HepG2 (cell line): ENCODE results near the gene C11orf58. TPM values are rescaled to one million over a fixed set of nuclear protein-coding genes. Genes with fewer than 3 reads are reported as not detected.

Experiments used
- SIX4 ChIP-seq: sonication (generic); formaldehyde crosslinking; IDR thresholded peaks from 2 replicates; pipeline ENCODE4 v1.4.0; 2020; ENCODE audit warnings: missing genetic modification reagents
- SRSF1 ChIP-seq: fragments of 200-400 bp; formaldehyde crosslinking; optimal IDR thresholded peaks from 2 replicates; pipeline ENCODE3; 2017; ENCODE audit warnings: mild to moderate bottlenecking, low read depth, low read length, moderate library complexity
- ZNF232 ChIP-seq: sonication (generic); formaldehyde crosslinking; IDR thresholded peaks from 2 replicates; pipeline ENCODE4 v1.4.0; 2020; ENCODE audit warnings: missing genetic modification reagents, borderline replicate concordance
- ZNF333 ChIP-seq: sonication (generic); formaldehyde crosslinking; IDR thresholded peaks from 2 replicates; pipeline ENCODE4 v1.4.0; 2020; ENCODE audit warnings: mild to moderate bottlenecking, missing genetic modification reagents, borderline replicate concordance
- ZNF749 ChIP-seq: sonication (generic); formaldehyde crosslinking; IDR thresholded peaks from 2 replicates; pipeline ENCODE4 v1.8.0; 2022; ENCODE audit warnings: mild to moderate bottlenecking, missing genetic modification reagents, moderate library complexity, borderline replicate concordance
- ZNF883 ChIP-seq: sonication (generic); formaldehyde crosslinking; IDR thresholded peaks from 2 replicates; pipeline ENCODE4 v1.5.1; 2020; ENCODE audit warnings: mild to moderate bottlenecking, missing genetic modification reagents; ENCODE audit errors: not compliant biosample characterization
- polyA plus RNA-seq, 8 experiments: library from polyadenylated mRNA; depleted of rRNA in 3 of 8; stranded (reverse) in 7 of 8; unstranded in 1 of 8; fragments of >200 nt; fragmentation: Illumina TruSeq in 4 of 8; extraction: Trizol in 4 of 8; gene quantifications; 2 replicates each; pipeline versions ENCODE4 v1.2.1 to v1.2.3, GENCODE V29; 2011 to 2016; ENCODE audit warnings: low read depth in 4 of 8, missing spikeins in 1 of 8, mixed read lengths in 1 of 8; ENCODE audit not compliant: insufficient read depth in 1 of 8
- total RNA-seq, 5 experiments: library from RNA; depleted of rRNA; stranded (reverse); fragments of >200 nt; fragmentation: Illumina TruSeq; extraction: Trizol; gene quantifications; 2 replicates each; pipeline ENCODE4 v1.2.3, GENCODE V29; 2016; ENCODE audit warnings: low read depth in 1 of 5
- TF ChIP-seq, protein P1 (sequence below): sonication (generic); formaldehyde crosslinking; IDR thresholded peaks from 2 replicates; pipeline ENCODE4 v1.4.0; 2020; ENCODE audit warnings: missing genetic modification reagents, borderline replicate concordance
- TF ChIP-seq, protein P2 (sequence below): IDR thresholded peaks from 2 replicates; pipeline ENCODE4 v1.6.1; 2016; ENCODE audit warnings: low read depth, missing genetic modification reagents, missing compliant biosample characterization
- TF ChIP-seq, protein P3 (sequence below): sonication (generic); formaldehyde crosslinking; IDR thresholded peaks from 2 replicates; pipeline ENCODE4 v1.4.0; 2020; ENCODE audit warnings: missing genetic modification reagents
- TF ChIP-seq, protein P4 (sequence below): sonication (generic); formaldehyde crosslinking; IDR thresholded peaks from 2 replicates; pipeline ENCODE4 v1.5.0; 2020; ENCODE audit warnings: mild to moderate bottlenecking, low read depth, missing genetic modification reagents, borderline replicate concordance

Gene C11orf58
- total and polyA plus RNA-seq, 2 of the 13 experiments (the other 11 are each of a cell fraction or from before 2014, with no cell fraction given), result 83.8 to 167 TPM

DNA sequence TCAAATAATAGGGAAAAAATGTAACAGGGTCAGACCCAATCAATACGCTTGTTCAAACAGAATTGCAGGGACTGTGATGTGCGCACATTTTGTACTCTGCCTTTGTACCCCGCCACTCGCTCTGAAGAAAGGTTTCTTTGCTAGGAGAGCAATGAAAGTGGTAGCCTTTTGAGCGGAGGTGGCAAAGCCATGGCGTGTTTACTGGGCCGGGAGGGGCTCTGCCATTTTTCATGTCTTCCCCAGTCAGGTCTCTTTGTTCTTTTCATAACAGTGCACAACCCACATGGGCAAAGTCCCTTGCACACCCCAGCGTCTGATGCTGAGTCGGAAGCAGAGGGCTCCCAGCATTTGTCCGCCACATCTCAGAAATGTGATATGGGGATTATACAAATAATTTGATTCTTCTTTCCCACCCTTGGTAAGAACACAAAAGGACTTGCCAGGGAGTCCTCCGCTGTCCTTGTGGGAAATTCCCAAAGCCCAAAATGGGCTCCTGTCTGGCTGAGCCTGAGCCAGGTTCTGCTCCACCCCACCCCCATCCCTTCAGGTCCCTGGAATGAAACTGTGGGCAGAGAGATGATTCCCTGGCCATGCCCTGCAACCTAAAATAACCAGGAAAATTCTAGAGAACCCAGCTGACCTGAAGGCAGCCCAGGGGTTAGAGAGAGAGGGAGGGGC is 36.6 kb downstream of the C11orf58 start (continued):
- TF ChIP-seq, protein P1, sequence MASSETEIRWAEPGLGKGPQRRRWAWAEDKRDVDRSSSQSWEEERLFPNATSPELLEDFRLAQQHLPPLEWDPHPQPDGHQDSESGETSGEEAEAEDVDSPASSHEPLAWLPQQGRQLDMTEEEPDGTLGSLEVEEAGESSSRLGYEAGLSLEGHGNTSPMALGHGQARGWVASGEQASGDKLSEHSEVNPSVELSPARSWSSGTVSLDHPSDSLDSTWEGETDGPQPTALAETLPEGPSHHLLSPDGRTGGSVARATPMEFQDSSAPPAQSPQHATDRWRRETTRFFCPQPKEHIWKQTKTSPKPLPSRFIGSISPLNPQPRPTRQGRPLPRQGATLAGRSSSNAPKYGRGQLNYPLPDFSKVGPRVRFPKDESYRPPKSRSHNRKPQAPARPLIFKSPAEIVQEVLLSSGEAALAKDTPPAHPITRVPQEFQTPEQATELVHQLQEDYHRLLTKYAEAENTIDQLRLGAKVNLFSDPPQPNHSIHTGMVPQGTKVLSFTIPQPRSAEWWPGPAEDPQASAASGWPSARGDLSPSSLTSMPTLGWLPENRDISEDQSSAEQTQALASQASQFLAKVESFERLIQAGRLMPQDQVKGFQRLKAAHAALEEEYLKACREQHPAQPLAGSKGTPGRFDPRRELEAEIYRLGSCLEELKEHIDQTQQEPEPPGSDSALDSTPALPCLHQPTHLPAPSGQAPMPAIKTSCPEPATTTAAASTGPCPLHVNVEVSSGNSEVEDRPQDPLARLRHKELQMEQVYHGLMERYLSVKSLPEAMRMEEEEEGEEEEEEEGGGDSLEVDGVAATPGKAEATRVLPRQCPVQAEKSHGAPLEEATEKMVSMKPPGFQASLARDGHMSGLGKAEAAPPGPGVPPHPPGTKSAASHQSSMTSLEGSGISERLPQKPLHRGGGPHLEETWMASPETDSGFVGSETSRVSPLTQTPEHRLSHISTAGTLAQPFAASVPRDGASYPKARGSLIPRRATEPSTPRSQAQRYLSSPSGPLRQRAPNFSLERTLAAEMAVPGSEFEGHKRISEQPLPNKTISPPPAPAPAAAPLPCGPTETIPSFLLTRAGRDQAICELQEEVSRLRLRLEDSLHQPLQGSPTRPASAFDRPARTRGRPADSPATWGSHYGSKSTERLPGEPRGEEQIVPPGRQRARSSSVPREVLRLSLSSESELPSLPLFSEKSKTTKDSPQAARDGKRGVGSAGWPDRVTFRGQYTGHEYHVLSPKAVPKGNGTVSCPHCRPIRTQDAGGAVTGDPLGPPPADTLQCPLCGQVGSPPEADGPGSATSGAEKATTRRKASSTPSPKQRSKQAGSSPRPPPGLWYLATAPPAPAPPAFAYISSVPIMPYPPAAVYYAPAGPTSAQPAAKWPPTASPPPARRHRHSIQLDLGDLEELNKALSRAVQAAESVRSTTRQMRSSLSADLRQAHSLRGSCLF (CRISPR knock-in tag), result no peak
- TF ChIP-seq, protein P2, sequence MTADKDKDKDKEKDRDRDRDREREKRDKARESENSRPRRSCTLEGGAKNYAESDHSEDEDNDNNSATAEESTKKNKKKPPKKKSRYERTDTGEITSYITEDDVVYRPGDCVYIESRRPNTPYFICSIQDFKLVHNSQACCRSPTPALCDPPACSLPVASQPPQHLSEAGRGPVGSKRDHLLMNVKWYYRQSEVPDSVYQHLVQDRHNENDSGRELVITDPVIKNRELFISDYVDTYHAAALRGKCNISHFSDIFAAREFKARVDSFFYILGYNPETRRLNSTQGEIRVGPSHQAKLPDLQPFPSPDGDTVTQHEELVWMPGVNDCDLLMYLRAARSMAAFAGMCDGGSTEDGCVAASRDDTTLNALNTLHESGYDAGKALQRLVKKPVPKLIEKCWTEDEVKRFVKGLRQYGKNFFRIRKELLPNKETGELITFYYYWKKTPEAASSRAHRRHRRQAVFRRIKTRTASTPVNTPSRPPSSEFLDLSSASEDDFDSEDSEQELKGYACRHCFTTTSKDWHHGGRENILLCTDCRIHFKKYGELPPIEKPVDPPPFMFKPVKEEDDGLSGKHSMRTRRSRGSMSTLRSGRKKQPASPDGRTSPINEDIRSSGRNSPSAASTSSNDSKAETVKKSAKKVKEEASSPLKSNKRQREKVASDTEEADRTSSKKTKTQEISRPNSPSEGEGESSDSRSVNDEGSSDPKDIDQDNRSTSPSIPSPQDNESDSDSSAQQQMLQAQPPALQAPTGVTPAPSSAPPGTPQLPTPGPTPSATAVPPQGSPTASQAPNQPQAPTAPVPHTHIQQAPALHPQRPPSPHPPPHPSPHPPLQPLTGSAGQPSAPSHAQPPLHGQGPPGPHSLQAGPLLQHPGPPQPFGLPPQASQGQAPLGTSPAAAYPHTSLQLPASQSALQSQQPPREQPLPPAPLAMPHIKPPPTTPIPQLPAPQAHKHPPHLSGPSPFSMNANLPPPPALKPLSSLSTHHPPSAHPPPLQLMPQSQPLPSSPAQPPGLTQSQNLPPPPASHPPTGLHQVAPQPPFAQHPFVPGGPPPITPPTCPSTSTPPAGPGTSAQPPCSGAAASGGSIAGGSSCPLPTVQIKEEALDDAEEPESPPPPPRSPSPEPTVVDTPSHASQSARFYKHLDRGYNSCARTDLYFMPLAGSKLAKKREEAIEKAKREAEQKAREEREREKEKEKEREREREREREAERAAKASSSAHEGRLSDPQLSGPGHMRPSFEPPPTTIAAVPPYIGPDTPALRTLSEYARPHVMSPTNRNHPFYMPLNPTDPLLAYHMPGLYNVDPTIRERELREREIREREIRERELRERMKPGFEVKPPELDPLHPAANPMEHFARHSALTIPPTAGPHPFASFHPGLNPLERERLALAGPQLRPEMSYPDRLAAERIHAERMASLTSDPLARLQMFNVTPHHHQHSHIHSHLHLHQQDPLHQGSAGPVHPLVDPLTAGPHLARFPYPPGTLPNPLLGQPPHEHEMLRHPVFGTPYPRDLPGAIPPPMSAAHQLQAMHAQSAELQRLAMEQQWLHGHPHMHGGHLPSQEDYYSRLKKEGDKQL (CRISPR knock-in tag), result no peak
- no peak for TF ChIP-seq SIX4 (CRISPR knock-in tag)
- no peak for TF ChIP-seq ZNF883 (CRISPR knock-in tag)
- TF ChIP-seq ZNF333 (CRISPR knock-in tag), result no peak
- TF ChIP-seq, protein P3, sequence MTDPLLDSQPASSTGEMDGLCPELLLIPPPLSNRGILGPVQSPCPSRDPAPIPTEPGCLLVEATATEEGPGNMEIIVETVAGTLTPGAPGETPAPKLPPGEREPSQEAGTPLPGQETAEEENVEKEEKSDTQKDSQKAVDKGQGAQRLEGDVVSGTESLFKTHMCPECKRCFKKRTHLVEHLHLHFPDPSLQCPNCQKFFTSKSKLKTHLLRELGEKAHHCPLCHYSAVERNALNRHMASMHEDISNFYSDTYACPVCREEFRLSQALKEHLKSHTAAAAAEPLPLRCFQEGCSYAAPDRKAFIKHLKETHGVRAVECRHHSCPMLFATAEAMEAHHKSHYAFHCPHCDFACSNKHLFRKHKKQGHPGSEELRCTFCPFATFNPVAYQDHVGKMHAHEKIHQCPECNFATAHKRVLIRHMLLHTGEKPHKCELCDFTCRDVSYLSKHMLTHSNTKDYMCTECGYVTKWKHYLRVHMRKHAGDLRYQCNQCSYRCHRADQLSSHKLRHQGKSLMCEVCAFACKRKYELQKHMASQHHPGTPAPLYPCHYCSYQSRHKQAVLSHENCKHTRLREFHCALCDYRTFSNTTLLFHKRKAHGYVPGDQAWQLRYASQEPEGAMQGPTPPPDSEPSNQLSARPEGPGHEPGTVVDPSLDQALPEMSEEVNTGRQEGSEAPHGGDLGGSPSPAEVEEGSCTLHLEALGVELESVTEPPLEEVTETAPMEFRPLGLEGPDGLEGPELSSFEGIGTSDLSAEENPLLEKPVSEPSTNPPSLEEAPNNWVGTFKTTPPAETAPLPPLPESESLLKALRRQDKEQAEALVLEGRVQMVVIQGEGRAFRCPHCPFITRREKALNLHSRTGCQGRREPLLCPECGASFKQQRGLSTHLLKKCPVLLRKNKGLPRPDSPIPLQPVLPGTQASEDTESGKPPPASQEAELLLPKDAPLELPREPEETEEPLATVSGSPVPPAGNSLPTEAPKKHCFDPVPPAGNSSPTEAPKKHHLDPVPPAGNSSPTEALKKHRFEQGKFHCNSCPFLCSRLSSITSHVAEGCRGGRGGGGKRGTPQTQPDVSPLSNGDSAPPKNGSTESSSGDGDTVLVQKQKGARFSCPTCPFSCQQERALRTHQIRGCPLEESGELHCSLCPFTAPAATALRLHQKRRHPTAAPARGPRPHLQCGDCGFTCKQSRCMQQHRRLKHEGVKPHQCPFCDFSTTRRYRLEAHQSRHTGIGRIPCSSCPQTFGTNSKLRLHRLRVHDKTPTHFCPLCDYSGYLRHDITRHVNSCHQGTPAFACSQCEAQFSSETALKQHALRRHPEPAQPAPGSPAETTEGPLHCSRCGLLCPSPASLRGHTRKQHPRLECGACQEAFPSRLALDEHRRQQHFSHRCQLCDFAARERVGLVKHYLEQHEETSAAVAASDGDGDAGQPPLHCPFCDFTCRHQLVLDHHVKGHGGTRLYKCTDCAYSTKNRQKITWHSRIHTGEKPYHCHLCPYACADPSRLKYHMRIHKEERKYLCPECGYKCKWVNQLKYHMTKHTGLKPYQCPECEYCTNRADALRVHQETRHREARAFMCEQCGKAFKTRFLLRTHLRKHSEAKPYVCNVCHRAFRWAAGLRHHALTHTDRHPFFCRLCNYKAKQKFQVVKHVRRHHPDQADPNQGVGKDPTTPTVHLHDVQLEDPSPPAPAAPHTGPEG (CRISPR knock-in tag), result no peak
- TF ChIP-seq ZNF232, result no peak; the same call in 1 of the 2 replicates
- no peak for TF ChIP-seq SRSF1
- TF ChIP-seq, protein P4, sequence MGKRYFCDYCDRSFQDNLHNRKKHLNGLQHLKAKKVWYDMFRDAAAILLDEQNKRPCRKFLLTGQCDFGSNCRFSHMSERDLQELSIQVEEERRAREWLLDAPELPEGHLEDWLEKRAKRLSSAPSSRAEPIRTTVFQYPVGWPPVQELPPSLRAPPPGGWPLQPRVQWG, result no peak
- no peak for TF ChIP-seq ZNF749 (CRISPR knock-in tag)
